Suprapubic skin (tissue), 4 donors: ENCODE data around the gene UHRF1. TPM values are rescaled to one million over a fixed set of nuclear protein-coding genes. Genes with fewer than 3 reads are reported as not detected.

Experiments
- DNase-seq, 2 donors: peaks; one replicate each; pipeline ENCODE4 v3.0.0-alpha.2; 2019; ENCODE audit warnings: low spot score in 2 of 2
- H3K27ac ChIP-seq: fragments of 200-600 bp; sonication (generic); one replicate; pipeline ENCODE4 v1.5.1; 2019
- H3K27me3 ChIP-seq: fragments of 200-600 bp; sonication (generic); one replicate; pipeline ENCODE4 v1.5.1; 2019
- H3K36me3 ChIP-seq: fragments of 200-600 bp; sonication (generic); one replicate; pipeline ENCODE4 v1.5.1; 2019
- H3K4me1 ChIP-seq: fragments of 200-600 bp; sonication (generic); one replicate; pipeline ENCODE4 v1.5.1; 2019
- H3K4me3 ChIP-seq: fragments of 200-600 bp; sonication (generic); one replicate; pipeline ENCODE4 v1.5.1; 2019; ENCODE audit warnings: mild to moderate bottlenecking
- H3K9me3 ChIP-seq: fragments of 200-600 bp; sonication (generic); one replicate; pipeline ENCODE4 v1.5.1; 2019
- EP300 ChIP-seq: sonication (generic); formaldehyde crosslinking; IDR thresholded peaks from one replicate; pipeline ENCODE4 v1.6.1; 2017; ENCODE audit warnings: antibody characterized with exemption
- POLR2A ChIP-seq, 2 donors: fragments of 450-650 bp; IDR thresholded peaks; one replicate each; pipeline ENCODE4 v1.6.1; 2017; ENCODE audit warnings: antibody characterized with exemption in 2 of 2, mild to moderate bottlenecking in 2 of 2, moderate library complexity in 2 of 2
- POLR2AphosphoS5 ChIP-seq, 3 donors: sonication (generic); formaldehyde crosslinking; IDR thresholded peaks; one replicate each; pipeline ENCODE4 v1.6.1; 2017; ENCODE audit warnings: antibody characterized with exemption in 3 of 3
- WGBS: methylation state at CpG from one replicate; pipeline ENCODE4 v1.1.5; 2018; 5-methylcytosine and 5-hydroxymethylcytosine counted together
- total RNA-seq, 4 donors: library from RNA; depleted of rRNA; stranded (reverse); fragments of >200 nt; gene quantifications; one replicate each; pipeline ENCODE4 v1.1.0, GENCODE V29; 2016
- TF ChIP-seq, protein P1 (sequence below), 2 donors: fragments of 200-600 bp in 1 of 2; fragments of 450-650 bp in 1 of 2; sonication (generic) in 1 of 2; IDR thresholded peaks; one replicate each; pipeline ENCODE4 v1.5.1; 2016 to 2019; ENCODE audit warnings: antibody characterized with exemption in 2 of 2, mild to moderate bottlenecking in 1 of 2, moderate library complexity in 1 of 2

The UHRF1 gene
- 1 to 10 TPM in 3 of 4 donors, under 1 TPM in 1; 0.40 to 3.7 (median 2.8) TPM for total RNA-seq

DNA sequence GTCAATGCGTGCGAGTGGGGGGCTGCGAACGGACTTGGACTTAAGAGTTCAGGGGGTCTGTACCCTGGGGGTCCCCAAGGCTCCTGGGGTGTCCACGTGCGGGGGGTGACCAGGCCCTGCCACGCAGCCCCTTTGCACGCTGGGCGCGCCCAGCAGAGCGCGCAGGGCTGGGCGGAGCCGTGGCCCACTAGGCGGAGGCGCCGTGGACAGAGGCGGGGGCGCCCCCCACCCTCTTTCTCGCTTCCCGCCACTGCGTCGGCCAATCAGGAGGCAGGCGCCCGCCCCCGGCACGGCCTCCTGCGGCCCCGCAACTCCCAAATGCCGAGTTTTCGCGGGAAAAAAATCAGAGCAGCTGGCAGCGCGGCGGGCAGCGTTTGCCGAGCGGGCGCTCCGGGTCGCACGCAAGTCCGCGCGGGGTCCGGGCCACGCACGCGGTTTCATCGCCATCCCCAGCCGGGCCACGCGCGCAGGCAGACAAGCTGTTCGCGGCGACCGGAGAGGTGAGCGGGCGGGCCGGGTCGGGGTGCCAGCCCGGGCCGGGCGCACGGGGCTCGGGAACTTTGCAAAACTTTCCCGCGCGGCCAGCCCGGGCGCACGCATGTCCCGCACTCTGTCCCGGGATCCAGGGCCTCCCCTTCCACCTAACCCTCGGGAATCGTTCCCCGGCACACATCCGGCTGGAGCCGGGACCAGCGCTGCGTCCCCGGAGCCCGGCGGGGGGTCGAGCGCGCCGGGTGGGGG, at the start of gene UHRF1:
TSS of gene UHRF1 (plus strand) at position 346 of the 741 bp plus-strand sequence. CDS start 1,385 bp downstream, outside the sequence.
- Histone ChIP-seq H3K27ac (peak within 1 kb of the TSS; percentile 38), H3K36me3 (no peaks in the 10 kb centered on the region)
- TF ChIP-seq EP300 (no peak), POLR2A (IDR thresholded peaks at IDR 0.05) (no peak), POLR2AphosphoS5 (IDR thresholded peaks at IDR 0.05) (no peak)
- TF ChIP-seq, protein P1, sequence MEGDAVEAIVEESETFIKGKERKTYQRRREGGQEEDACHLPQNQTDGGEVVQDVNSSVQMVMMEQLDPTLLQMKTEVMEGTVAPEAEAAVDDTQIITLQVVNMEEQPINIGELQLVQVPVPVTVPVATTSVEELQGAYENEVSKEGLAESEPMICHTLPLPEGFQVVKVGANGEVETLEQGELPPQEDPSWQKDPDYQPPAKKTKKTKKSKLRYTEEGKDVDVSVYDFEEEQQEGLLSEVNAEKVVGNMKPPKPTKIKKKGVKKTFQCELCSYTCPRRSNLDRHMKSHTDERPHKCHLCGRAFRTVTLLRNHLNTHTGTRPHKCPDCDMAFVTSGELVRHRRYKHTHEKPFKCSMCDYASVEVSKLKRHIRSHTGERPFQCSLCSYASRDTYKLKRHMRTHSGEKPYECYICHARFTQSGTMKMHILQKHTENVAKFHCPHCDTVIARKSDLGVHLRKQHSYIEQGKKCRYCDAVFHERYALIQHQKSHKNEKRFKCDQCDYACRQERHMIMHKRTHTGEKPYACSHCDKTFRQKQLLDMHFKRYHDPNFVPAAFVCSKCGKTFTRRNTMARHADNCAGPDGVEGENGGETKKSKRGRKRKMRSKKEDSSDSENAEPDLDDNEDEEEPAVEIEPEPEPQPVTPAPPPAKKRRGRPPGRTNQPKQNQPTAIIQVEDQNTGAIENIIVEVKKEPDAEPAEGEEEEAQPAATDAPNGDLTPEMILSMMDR (IDR thresholded peaks at IDR 0.05) = no peak

DNA sequence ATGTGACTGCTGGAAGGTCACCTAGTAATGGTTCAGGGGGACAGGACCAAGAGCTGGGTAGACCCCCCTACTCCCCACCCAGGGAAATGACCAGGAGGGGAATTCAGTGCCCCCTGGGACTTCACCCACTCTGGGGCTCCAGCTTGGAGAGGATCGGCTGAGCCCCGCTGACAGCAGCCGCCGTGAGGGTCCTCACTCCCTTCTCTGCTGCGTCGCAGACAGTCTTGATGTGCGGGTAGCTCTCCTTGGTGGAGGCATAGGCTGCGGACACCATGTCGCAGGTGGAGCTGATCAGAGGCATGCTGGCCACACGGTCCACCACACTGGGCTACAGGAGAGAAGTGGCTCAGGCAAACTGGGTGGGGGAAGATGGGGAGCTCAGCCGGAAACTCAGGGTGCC, 49.6 kb upstream of the UHRF1 start:
- peaks cover 65% of the 10 kb centered on the region for H3K36me3 ChIP-seq
- H3K27me3 ChIP-seq = no peaks in the 10 kb centered on the region
- H3K9me3 ChIP-seq = no peaks in the 10 kb centered on the region

More for the DNA sequence above, at the start of gene UHRF1:
- Histone ChIP-seq H3K4me1 (peaks cover 41% of the 10 kb centered on the region), H3K27me3 (no peaks in the 10 kb centered on the region), H3K4me3 (peak within 1 kb of the TSS; percentile 85), H3K9me3 (no peaks in the 10 kb centered on the region)
- no peak for DNase-seq
- 20% methylated on average over 5 of the region's 89 CpGs for WGBS

DNA sequence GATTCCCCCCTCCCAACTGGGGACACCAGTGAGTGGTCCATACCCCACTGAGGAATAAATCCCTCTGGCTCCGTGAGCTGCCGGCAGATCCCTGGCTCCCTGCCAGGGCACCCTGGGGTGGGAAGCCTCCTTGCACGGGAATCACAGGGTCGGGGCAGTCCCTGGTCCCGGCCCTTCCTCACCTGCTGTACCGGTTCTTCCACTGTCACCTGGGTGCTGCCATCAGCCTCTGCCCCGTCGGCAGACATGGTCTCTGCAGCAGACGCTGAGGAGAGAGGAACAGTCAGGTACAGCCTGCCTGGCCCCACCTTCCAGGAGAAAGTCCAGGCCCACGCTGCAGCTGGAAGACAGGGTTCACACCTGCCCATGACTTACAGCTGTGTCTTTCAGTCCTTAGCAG, 48.2 kb upstream of the UHRF1 start:
- H3K36me3 ChIP-seq = peaks cover 51% of the 10 kb centered on the region
- H3K4me3 ChIP-seq = no peak overlapping the region
- peaks cover 26% of the 10 kb centered on the region for H3K4me1 ChIP-seq
- 34% methylated on average over 7 of the region's 10 CpGs for WGBS
- H3K27ac ChIP-seq = peak overlapping the region; percentile 45
- TF ChIP-seq POLR2AphosphoS5 (IDR thresholded peaks at IDR 0.05) (peak in 1 of 3 donors; percentile 31), POLR2A (IDR thresholded peaks at IDR 0.05) (no peak)
- H3K9me3 ChIP-seq = no peaks in the 10 kb centered on the region
- DNase-seq = no peak
- no peaks in the 10 kb centered on the region for H3K27me3 ChIP-seq

More for the DNA sequence above, 49.6 kb upstream of the UHRF1 start:
- WGBS = 98% methylated on average over 11 of the region's 11 CpGs
- no peak for TF ChIP-seq POLR2A (IDR thresholded peaks at IDR 0.05)
- DNase-seq = no peak
- Histone ChIP-seq H3K4me3 (no peak overlapping the region), H3K4me1 (peaks cover 24% of the 10 kb centered on the region), H3K27ac (no peak overlapping the region)

DNA sequence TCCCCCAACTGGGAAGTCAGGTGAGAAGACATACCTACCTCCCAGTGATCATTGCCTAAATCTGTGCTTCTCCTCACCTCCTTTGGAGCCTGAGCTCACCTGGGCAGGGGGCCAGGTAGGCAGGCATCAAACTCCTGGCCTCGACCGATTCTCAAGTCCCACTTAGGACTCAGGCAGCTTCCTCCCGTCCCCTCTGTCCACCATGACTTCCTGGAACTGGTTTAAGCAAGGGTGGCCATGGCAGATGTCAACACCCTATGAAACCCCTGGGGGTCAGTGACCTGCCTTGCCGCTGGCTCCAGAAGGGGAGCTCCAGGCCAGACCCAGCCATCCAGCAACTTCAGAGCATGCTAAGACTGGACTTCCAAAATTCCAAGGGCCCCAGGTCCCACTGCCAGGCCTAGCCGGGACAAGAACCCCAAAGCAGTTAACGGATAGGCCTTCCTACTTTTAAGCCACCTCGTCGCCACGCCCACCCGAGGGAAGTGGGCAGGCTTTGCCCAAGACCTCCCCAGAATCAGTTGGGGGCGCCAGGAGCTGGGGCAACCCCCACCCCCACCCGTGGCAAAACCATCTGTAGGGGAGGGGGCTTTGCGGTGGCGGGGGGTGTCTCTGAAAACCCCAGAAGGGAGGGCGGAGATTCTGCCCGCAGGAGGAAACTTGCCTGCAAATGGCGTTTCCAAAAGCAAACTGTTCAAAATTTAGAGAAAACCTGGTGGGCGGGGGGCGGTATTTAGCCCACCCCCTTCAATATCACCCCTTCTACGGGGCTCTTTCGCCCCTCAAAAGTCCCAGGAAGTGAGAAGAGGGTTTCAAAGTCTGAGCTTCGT, 42.5 kb upstream of the UHRF1 start:
- no peaks in the 10 kb centered on the region for H3K9me3 ChIP-seq
- H3K27me3 ChIP-seq = no peaks in the 10 kb centered on the region
- peak overlapping the region; percentile 88 for H3K27ac ChIP-seq
- DNase-seq = peak; percentile 88 to 89
- peaks cover 34% of the 10 kb centered on the region for H3K4me1 ChIP-seq
- peak overlapping the region; percentile 86 for H3K4me3 ChIP-seq
- no peaks in the 10 kb centered on the region for H3K36me3 ChIP-seq
- 0% methylated on average over 6 of the region's 22 CpGs for WGBS
- TF ChIP-seq EP300 = no peak
- TF ChIP-seq, protein P1 (IDR thresholded peaks at IDR 0.05) = no peak
- TF ChIP-seq POLR2AphosphoS5 (IDR thresholded peaks at IDR 0.05) = no peak
- no peak for TF ChIP-seq POLR2A (IDR thresholded peaks at IDR 0.05)

DNA sequence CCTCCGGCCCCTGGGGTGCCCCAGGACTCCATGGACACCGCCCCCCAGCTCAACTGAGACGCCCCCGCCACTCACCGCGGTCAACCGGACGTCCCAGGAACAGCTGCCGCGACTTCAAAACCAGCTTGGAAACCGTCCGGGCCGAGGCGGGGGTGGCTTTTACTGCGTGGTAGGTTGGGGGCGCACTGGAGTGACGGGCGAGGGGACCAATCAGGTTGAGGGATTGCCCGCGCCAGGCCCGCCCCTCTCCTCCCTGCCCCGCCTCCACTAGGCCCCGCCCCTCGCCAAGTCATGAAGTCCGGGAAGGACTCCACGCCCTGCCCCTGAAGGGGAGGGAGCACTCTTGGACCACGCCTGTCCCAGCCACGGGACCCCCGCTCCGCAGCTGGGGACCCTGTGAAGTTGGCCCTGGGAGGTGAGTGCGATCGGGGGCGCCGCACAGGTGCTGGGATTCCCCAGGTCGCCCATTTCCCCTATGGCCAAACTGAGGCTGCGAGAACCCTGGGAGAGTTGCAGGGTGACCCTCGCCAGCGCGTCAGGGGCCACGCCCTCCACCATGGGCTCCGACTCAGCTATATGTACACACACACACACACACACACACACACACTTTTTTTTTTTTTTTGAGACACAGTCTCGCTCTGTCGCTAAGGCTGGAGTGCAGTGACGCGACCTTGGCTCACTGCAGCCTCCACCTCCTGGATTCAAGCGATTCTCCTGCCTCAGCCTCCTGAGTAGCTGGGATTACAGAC, 41.6 kb upstream of the UHRF1 start, which contains the start of gene PLIN3:
TSS of gene PLIN3 (minus strand) at position 134 of the 752 bp plus-strand sequence. CDS start 6,273 bp downstream, outside the sequence.
- WGBS = 15% methylated on average over 11 of the region's 46 CpGs
- H3K4me1 ChIP-seq = peaks cover 30% of the 10 kb centered on the region
- peak within 1 kb of the TSS; percentile 88 for H3K27ac ChIP-seq
- H3K27me3 ChIP-seq = no peaks in the 10 kb centered on the region
- no peaks in the 10 kb centered on the region for H3K9me3 ChIP-seq
- peak; percentile 99 for DNase-seq
- TF ChIP-seq POLR2A (IDR thresholded peaks at IDR 0.05) (peak in 1 of 2 donors; percentile 39), POLR2AphosphoS5 (IDR thresholded peaks at IDR 0.05) (no peak)
- peak within 1 kb of the TSS; percentile 86 for H3K4me3 ChIP-seq
- no peaks in the 10 kb centered on the region for H3K36me3 ChIP-seq

DNA sequence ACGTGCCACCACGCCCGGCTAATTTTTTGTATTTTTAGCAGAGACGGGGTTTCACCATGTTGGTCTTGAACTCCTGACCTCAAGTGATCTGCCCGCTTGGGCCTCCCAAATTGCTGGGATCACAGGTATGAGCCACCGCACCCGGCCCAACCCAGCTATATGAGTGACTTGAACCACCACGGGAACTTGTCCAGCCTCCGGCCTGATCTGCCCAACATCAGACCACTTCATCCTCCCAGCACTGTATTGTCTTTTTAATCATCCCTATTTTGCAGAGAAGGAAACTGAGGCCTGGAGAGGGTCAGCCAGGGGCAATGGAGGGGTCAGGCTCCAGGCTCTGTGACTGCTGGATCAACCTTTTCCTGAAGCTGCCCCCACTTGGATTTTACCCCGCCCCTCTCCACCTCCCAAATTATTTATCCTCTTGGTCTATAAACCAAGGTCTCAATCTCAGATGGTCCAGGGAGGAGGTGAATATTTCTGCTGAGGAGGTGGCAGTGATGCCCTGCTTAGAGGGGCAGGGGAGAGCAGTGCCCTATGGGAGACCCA, 40.9 kb upstream of the UHRF1 start:
- H3K27me3 ChIP-seq = no peaks in the 10 kb centered on the region
- no peaks in the 10 kb centered on the region for H3K9me3 ChIP-seq
- 69% methylated on average over 10 of the region's 10 CpGs for WGBS
- no peaks in the 10 kb centered on the region for H3K36me3 ChIP-seq
- no peak overlapping the region for H3K27ac ChIP-seq
- peak overlapping the region; percentile 86 for H3K4me3 ChIP-seq
- no peak for DNase-seq
- peaks cover 28% of the 10 kb centered on the region for H3K4me1 ChIP-seq
- TF ChIP-seq, protein P1 (IDR thresholded peaks at IDR 0.05) = no peak
- TF ChIP-seq POLR2A (IDR thresholded peaks at IDR 0.05) (no peak), EP300 (no peak), POLR2AphosphoS5 (IDR thresholded peaks at IDR 0.05) (no peak)
